T-helper 1 cell treated with Interleukin-12 subunit alpha and Interleukin-12 subunit beta and Interleukin-4 antibody, amounts not matched to agents 30 ng/mL and 1 ng/mL, for 36 hours (primary cell): ENCODE data around the gene IL4I1. TPM values are rescaled to one million over a fixed set of nuclear protein-coding genes. Genes with fewer than 3 reads are reported as not detected.
"Not testable (repeated sequence)": the region's sequence is repeated elsewhere in the genome, so short reads cannot be mapped to it uniquely, and the experiment has no call there.

ENCODE experiments used
- intact Hi-C: fragments of 100-400 bp; cut with micrococcal nuclease; formaldehyde crosslinking; loops from one replicate; pipeline ENCODE4 v1.15.1; 2024
- total RNA-seq: library from RNA; stranded (reverse); gene quantifications from 2 replicates; pipeline ENCODE4 v1.2.3, GENCODE V29; 2022

Gene IL4I1
- total RNA-seq, 1 donor from 2014 or later, result 10.4 TPM

GRCh38 chr19:49924881-49925210 lies 28.2 kb upstream of the IL4I1 start:
- intact Hi-C loops, result not testable (repeated sequence)

DNA sequence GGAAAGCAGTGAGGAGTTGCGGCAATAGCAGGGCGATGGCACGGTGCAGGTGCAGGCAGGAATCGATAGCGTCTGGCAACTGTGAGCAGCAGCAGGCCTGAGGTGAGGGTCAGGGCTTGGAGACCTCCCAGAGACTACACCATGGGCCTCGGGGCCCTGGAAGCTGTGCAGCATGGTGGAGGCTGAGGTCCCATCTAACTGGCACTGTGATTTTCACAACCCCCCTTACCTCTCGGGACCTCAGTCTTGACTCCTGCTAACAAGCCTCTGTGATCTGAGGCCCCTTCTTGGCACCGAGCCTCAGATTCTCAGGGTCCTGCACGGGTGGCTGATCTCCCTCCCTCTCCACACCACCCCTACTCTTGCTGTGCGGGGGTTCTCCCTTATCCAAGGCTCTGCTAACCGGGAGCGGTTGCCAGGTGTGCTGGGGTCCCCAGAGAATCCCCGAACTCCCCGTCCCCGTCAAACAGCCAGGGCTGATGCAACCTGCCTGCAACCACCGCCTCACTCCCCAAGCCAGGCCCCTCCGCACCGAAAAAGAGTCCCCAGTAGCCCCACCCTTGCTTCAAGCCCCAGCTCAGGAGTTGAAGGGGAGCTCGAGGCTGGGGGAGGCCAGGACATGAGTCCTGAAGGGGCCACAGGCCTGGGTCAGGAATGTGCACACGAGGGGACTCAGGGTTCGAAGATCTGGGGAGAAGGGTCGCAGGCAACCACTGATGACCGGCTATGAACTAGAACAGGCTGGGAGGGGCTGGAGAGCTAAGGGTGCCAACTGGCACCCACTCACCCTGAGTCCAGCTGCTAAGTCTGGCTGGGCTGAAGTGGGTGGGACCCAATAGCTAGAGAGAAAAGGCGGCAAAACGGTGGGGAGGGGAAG lies 27.6 kb upstream of the IL4I1 start:
- intact Hi-C loops, result no loop called here

GRCh38 chr19:49923055-49924003 lies 26.6 kb upstream of the IL4I1 start:
- intact Hi-C loops, result no loop called here

DNA sequence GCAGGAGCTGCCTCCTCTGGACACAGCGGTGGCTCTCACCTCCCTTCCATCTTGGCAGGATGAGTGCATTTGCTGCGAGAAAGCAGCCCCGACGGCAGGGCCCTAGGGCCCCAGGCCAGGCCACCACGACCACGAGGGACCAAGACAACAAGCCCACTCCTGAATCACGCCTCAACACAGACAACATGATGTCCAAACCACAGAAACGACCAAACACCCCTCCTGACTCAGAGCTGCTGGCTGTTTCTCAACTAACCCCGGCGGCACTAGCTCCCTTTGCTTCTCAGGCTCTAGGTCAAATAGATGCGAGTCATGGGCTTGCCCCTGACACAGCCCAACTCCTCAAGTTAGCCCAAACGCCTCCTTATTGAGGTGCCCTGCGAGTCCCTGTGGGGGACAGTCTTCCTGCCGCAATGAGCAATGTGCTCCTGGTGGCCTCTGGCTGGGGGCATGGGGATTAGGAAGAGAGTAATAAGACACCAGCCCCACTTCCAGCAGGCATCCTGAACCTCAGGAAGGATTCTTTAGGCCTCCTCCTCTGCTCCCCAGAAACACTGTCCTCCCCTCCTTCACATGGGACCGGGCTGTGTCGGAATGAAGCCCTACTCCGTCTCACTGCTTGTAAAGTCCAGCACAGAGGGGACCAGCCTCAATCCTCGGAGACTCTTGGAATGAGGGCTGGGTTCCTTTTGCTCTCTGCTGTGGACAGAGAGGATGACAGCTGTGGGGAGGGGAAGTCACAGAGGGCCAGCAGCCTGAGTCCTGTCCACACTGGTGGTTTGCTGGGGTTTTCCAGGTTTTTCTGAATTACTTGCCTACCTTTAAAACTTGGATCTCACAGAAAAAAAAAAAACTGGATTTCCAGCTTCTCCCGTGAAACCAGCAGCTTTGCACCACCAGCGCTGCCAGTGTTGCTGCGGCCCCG lies 25.4 kb upstream of the IL4I1 start:
- intact Hi-C loops, result no loop called here

- intact Hi-C loops, result no loop called here
Observed at GRCh38 chr19:49920624-49921363, 24.1 kb upstream of the IL4I1 start.

DNA sequence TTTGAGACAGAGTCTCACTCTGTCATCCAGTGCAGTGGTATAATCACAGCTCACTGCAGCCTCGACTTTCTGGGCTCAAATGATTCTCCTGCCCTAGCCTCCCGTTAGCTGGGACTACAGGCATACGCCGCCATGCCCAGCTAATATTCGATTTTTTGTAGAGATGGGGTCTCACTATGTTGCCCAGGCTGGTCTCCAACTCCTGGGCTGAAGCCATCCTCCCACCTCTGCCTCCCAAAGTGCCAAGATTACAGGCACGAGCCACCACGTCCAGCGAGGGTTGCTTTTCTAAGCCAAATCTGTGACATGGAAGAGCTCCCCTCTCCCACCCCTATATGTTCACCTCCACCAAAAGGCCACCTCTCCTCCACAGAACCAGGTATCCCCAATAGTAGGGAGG lies 21.4 kb upstream of the IL4I1 start:
- intact Hi-C loops, result no loop called here

DNA sequence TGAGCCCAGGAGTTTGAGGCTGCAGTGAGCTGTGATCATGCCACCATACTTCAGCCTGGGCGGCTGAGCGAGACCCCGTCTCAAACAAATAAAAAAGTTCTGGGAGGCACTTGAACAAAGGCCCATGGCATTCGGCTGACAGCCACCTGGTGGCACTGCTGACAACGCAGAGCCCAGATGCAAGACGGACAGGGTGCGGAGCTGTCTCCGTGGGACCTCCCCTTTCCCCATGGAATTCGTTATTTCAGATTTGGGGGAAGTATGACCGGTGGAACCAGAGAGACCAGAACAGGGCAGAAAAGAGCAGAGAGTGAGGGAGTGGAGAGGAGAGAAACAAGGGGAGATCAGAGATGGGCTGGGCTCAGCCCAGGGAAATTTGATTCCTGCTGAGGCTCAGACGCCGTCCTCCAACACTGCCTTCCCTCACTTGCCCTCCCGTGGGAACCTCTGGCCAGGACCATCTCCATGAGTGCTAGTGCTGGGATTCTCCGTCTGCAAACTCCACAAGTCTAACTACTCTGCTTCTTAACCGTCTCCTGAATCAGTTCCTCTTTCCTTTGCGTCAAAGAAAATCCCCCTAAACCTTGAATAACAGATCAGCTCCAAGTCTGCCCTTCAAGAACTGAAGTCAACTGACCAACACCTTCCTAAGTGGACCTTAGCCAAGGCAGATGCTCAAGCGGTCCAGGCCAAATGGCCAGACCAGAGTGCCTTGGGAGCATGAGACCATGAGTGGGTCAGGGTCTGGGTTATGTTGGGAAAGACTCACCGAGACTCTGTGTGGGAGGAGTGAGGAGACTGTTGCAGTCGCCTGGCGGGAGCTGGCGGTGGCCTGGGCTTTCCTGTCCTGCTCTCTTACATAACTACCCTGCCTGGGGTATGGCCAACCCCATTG lies 20.4 kb upstream of the IL4I1 start:
- intact Hi-C loops, result no loop called here

DNA sequence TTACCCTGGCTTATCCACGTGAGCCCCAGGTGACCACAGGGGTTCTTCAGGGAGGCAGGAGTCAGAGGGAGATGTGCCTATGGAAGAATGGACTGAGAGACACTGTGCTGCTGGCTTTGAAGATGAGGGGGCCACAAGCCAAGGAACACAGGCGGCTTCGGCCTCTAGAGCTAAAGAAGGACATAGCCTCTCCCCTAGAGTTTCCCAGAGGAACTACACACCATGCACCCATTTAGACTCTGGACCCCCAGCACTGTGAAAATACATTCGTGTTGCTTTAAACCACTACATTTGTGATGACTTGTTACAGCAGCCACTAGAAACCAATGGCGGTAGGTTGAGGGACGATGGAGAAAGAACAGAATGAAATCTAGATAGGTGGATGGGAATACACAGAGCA lies 18.6 kb upstream of the IL4I1 start:
- intact Hi-C loops, result no loop called here

- intact Hi-C loops, result no loop called here
Observed at GRCh38 chr19:49913720-49914119, 17.0 kb upstream of the IL4I1 start.

DNA sequence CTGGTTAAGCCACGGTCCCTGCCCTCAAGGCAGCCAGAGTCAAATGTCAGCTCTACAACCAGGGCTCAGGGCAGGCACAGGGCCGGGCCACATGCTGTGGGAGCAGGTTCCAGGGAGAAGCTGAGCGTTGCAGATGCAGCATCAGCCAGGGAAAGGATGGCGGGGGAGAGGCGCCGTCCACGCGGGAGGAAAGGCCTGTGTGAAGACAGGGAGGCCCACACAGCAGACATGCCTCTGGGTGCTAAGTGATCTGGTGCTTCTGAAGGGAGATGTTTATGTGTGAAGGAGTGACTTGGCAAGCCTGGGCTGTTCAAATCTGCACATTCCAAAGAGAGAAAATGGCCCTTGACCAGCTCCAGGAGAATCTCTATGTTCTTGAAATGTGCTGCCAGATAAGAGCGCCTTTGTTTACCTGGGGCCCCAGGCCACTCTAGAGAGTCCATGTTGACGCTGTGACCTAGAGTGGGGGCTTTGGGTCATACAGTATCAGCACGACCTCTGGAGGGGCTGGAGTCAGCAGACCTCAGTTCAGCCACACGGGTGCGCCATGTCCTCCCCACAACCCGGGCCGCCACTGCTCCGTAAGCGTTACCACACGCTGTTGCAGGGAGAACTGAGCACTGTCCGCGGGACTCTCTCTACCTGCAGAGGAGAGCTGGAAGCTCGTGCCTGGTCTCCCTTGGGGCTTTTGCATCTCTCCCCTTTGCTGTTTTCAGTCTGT lies 16.4 kb upstream of the IL4I1 start:
- intact Hi-C loops, result no loop called here

GRCh38 chr19:49911381-49912145 lies 14.9 kb upstream of the IL4I1 start:
- intact Hi-C loops, result loop anchor here (2.0 kb wide), 2 partner anchors 15 to 17 kb away; partner anchors contain the start of genes ATF5, IL4I1 and NUP62

DNA sequence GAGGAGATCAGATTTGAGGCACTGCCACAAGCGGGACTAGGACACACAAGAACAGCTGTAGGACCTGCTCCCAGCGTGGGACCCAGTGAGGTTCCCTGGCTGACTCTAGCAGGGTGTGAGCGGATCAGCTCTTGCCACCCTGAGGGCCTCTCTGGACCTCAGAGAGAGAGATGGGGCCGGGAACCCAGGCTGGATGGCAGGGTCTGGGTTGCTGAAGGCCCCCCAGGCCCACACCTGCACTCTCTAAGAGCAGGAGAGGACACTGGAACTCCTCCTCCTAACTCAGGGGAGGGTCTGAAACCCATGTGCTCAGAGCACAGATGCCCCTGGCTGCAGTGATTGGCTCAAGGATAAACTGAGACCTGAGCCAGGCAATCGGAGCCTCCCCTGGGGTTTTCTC lies 13.5 kb upstream of the IL4I1 start:
- intact Hi-C loops, result loop anchor here (2.0 kb wide), 2 partner anchors 13 to 19 kb away; partner anchors contain the start of genes ATF5, IL4I1 and NUP62

GRCh38 chr19:49908480-49909420 lies 12.1 kb upstream of the IL4I1 start:
- intact Hi-C loops, result no loop called here

- intact Hi-C loops, result no loop called here
Observed at GRCh38 chr19:49907745-49908446, 11.2 kb upstream of the IL4I1 start.

DNA sequence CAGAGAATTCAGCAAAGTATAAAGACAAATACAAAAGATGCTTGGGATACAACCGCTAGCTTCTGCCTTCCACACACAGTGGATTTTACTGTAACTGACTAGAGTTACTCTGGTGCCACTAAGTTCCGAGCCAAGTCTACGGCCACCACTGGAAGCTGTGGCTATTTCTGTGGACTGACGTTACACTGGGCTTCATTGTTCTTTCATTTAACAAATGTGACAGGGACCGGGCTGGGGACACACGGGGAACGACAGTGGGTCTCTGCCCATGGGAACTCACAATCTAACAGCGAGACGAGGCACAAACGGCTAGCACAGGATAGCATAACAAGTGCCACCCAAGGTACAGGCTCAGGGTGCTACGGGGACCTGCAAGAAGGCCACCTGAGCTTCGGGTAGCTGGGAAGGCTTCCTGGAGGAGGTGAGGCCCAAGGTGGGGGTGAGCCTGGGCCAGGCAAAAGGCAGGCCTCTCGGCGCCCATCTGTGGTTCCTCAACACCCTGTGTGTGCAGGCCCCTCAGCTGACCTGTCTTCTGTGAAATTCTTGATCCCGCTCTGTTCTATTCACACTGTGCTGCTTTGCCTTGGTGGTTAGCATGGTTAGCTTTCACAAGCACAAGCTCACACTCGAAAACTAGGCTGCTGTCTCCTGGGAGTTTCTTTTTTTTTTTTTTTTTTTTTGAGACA lies 10.3 kb upstream of the IL4I1 start:
- intact Hi-C loops, result no loop called here

DNA sequence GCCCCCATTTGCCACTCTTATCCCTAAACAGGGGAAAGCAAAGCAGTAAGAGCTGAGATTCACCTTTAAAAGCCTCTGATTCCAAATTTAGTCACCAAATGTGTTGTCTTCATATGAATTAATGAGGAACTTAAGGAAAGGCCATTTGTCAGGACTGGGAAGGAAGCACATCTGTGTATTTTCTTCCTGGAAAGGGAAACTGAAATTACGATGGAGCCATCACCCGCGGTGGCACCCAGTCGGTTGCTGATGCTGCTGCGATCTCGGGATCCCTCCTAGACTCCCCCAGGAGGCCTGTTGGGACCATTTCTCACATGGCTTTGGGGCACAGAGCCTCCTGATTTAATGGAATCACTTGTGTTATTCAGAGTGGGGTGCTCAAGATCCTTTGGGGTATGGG lies 7.4 kb upstream of the IL4I1 start:
- intact Hi-C loops, result no loop called here
